HepG2 (cell line): ENCODE results near the gene HDGF. TPM values are rescaled to one million over a fixed set of nuclear protein-coding genes. Genes with fewer than 3 reads are reported as not detected.

Experiments
- ATAC-seq: fragments of 200-7000 bp; cut with Tn5 transposase; 3 replicates; pipeline ENCODE4 v1.9.1; 2020; ENCODE audit warnings: mild to moderate bottlenecking, moderate library complexity
- BruUV-seq: library from RNA; stranded (reverse); fragments of 400-500 nt; replicated peaks from 2 replicates; lab custom pipeline; 2021; lab: Mats Ljungman, UMichigan
- CTCF ChIA-PET: fragments of 300-600 bp; formaldehyde crosslinking; extraction: SDS; loops from one replicate; lab custom pipeline; 2021; ENCODE audit warnings: low total read pairs, inconsistent platforms, low intra/inter-chr PET ratio; lab: Yijun Ruan, JAX
- POLR2A ChIA-PET: fragments of 350-600 bp; sonication (Branson Sonifier 250); formaldehyde crosslinking; loops from one replicate; lab custom pipeline; 2020; ENCODE audit warnings: antibody characterized with exemption, inconsistent platforms; lab: Yijun Ruan, JAX
- DNase-seq: peaks from one replicate; pipeline ENCODE4 v3.0.0-alpha.2; 2015; ENCODE audit warnings: low spot score
- FAIRE-seq: peaks from 3 replicates; lab custom pipeline; 2011; peaks lifted over from hg19 to GRCh38; lab: Jason Lieb, UNC
- H2AFZ ChIP-seq: one replicate; pipeline ENCODE4 v1.6.1; 2011; ENCODE audit warnings: low read length, inconsistent platforms
- H3K27ac ChIP-seq: fragments of 300-600 bp; 3 replicates; pipeline ENCODE4 v1.8.0; 2011; ENCODE audit warnings: mixed run types, mild to moderate bottlenecking, mixed read lengths, low read length, inconsistent platforms; ENCODE audit not compliant: insufficient read depth; ENCODE audit errors: extremely low read length
- H3K27me3 ChIP-seq, 2 experiments: fragments of 200-600 bp in 1 of 2; 2 replicates in 1 of 2; 3 replicates in 1 of 2; pipeline versions ENCODE4 v1.6.0 to v1.8.0; 2011; ENCODE audit warnings: low read length in 2 of 2, mild to moderate bottlenecking in 2 of 2, moderate library complexity in 2 of 2, inconsistent platforms in 1 of 2; ENCODE audit not compliant: insufficient read depth in 2 of 2, control insufficient read depth in 1 of 2
- H3K36me3 ChIP-seq, 2 experiments: fragments of 200-600 bp in 1 of 2; replicated peaks in 1 of 2; 2 replicates in 1 of 2; 3 replicates in 1 of 2; pipeline versions ENCODE4 v1.5.1 to v1.8.0; 2011; ENCODE audit warnings: low read length in 2 of 2, inconsistent platforms in 1 of 2; ENCODE audit not compliant: insufficient read depth in 2 of 2, control insufficient read depth in 1 of 2
- H3K4me1 ChIP-seq: 2 replicates; pipeline ENCODE4 v1.5.1; 2012; ENCODE audit warnings: low read length, inconsistent platforms; ENCODE audit not compliant: insufficient read depth
- H3K4me2 ChIP-seq: 2 replicates; pipeline ENCODE4 v1.6.0; 2011; ENCODE audit warnings: low read depth, low read length, inconsistent platforms
- H3K4me3 ChIP-seq, 3 experiments: fragments of 200-600 bp in 1 of 3; sonication (generic), shearing (Covaris generic) in 1 of 3; replicated peaks in 1 of 3; 2 replicates each; pipeline ENCODE4 v1.5.1; 2011 to 2016; ENCODE audit warnings: low read length in 3 of 3, inconsistent platforms in 2 of 3, low read depth in 2 of 3, mild to moderate bottlenecking in 2 of 3, control low read depth in 1 of 3, mixed read lengths in 1 of 3; ENCODE audit not compliant: insufficient read depth in 1 of 3
- H3K79me2 ChIP-seq: one replicate; pipeline ENCODE4 v1.6.1; 2011; ENCODE audit warnings: low read length, inconsistent platforms; ENCODE audit not compliant: insufficient read depth
- H3K9ac ChIP-seq: 2 replicates; pipeline ENCODE4 v1.6.0; 2011; ENCODE audit warnings: mild to moderate bottlenecking, low read depth, low read length, inconsistent platforms; ENCODE audit not compliant: insufficient read depth
- H3K9me3 ChIP-seq: 2 replicates; pipeline ENCODE4 v1.5.1; 2012; ENCODE audit warnings: mild to moderate bottlenecking, low read length
- H4K20me1 ChIP-seq: 2 replicates; pipeline ENCODE4 v1.6.0; 2011; ENCODE audit warnings: inconsistent platforms, mild to moderate bottlenecking, low read length, moderate library complexity; ENCODE audit not compliant: insufficient read depth
- BRCA1 ChIP-seq: sonication (generic); formaldehyde crosslinking; IDR thresholded peaks from 2 replicates; pipeline ENCODE4 v1.4.0; 2020; ENCODE audit warnings: missing genetic modification reagents
- CREM ChIP-seq, 2 experiments: sonication (generic) in 1 of 2; formaldehyde crosslinking in 1 of 2; IDR thresholded peaks; 2 replicates each; pipeline versions ENCODE4 v1.4.0 to v1.6.1; 2016 to 2020; ENCODE audit warnings: antibody characterized with exemption in 1 of 2, mild to moderate bottlenecking in 1 of 2, missing genetic modification reagents in 1 of 2
- DNMT1 ChIP-seq: sonication (generic); formaldehyde crosslinking; IDR thresholded peaks from 2 replicates; pipeline ENCODE4 v1.5.1; 2020; ENCODE audit warnings: mild to moderate bottlenecking, missing genetic modification reagents
- GATAD2A ChIP-seq: IDR thresholded peaks from 2 replicates; pipeline ENCODE4 v1.6.1; 2016
- HDAC6 ChIP-seq: fragments of 200-600 bp; sonication (generic); IDR thresholded peaks from 2 replicates; pipeline ENCODE4 v1.7.0; 2017; ENCODE audit warnings: mild to moderate bottlenecking, antibody characterized with exemption, low read length, low read depth
- HNRNPLL ChIP-seq: fragments of 200-400 bp; formaldehyde crosslinking; IDR thresholded peaks from 2 replicates; pipeline ENCODE4 v1.6.1; 2017; ENCODE audit warnings: mild to moderate bottlenecking, low read depth, low read length; ENCODE audit not compliant: poor library complexity, severe bottlenecking
- IRF2 ChIP-seq: IDR thresholded peaks from 2 replicates; pipeline ENCODE4 v1.6.1; 2018; ENCODE audit warnings: missing genetic modification reagents, missing compliant biosample characterization
- RARG ChIP-seq: sonication (generic); formaldehyde crosslinking; IDR thresholded peaks from 2 replicates; pipeline ENCODE4 v1.4.0; 2020; ENCODE audit warnings: low read depth, mild to moderate bottlenecking, missing genetic modification reagents
- STAG1 ChIP-seq: sonication (generic); formaldehyde crosslinking; IDR thresholded peaks from 2 replicates; pipeline ENCODE4 v1.4.0; 2020; ENCODE audit warnings: missing genetic modification reagents
- TMF1 ChIP-seq: sonication (generic); formaldehyde crosslinking; IDR thresholded peaks from 2 replicates; pipeline ENCODE4 v1.8.1; 2022; ENCODE audit warnings: low read depth, missing genetic modification reagents
- ZKSCAN5 ChIP-seq: sonication (generic); formaldehyde crosslinking; IDR thresholded peaks from 2 replicates; pipeline ENCODE4 v1.5.1; 2020; ENCODE audit warnings: mild to moderate bottlenecking, missing genetic modification reagents
- ZNF274 ChIP-seq: sonication (generic); formaldehyde crosslinking; IDR thresholded peaks from 2 replicates; pipeline ENCODE4 v1.5.1; 2020; ENCODE audit warnings: mild to moderate bottlenecking, missing genetic modification reagents
- ZNF768 ChIP-seq: sonication (generic); formaldehyde crosslinking; IDR thresholded peaks from 2 replicates; pipeline ENCODE4 v1.4.0; 2020; ENCODE audit warnings: missing genetic modification reagents
- ZSCAN30 ChIP-seq: sonication (generic); formaldehyde crosslinking; IDR thresholded peaks from 2 replicates; pipeline ENCODE4 v1.5.0; 2020; ENCODE audit warnings: mild to moderate bottlenecking, missing genetic modification reagents
- WGBS: methylation state at CpG from one replicate; pipeline ENCODE4 v1.1.6; 2017; ENCODE audit warnings: low lambda C conversion rate; 5-methylcytosine and 5-hydroxymethylcytosine counted together
- in situ Hi-C: cut with HindIII; loops from 2 replicates; pipeline ENCODE4 v1.10.0; 2017; ENCODE audit warnings: low pct_unique_long_range_greater_than_20kb; ENCODE audit not compliant: extremely low pct_ligation_motif_present
- intact Hi-C: fragments of 100-400 bp; cut with micrococcal nuclease; formaldehyde crosslinking; loops from one replicate; pipeline ENCODE4 v1.10.0; 2022; ENCODE audit not compliant: unreplicated experiment
- polyA plus RNA-seq, 8 experiments: library from polyadenylated mRNA; depleted of rRNA in 3 of 8; stranded (reverse) in 7 of 8; unstranded in 1 of 8; fragments of >200 nt; fragmentation: Illumina TruSeq in 4 of 8; extraction: Trizol in 4 of 8; gene quantifications; 2 replicates each; pipeline versions ENCODE4 v1.2.1 to v1.2.3, GENCODE V29; 2011 to 2016; ENCODE audit warnings: low read depth in 4 of 8, missing spikeins in 1 of 8, mixed read lengths in 1 of 8; ENCODE audit not compliant: insufficient read depth in 1 of 8
- total RNA-seq, 5 experiments: library from RNA; depleted of rRNA; stranded (reverse); fragments of >200 nt; fragmentation: Illumina TruSeq; extraction: Trizol; gene quantifications; 2 replicates each; pipeline ENCODE4 v1.2.3, GENCODE V29; 2016; ENCODE audit warnings: low read depth in 1 of 5
- TF ChIP-seq, protein P1 (sequence below): IDR thresholded peaks from 2 replicates; pipeline ENCODE4 v1.6.1; 2016; ENCODE audit warnings: low read depth
- TF ChIP-seq, protein P2 (sequence below): sonication (generic); formaldehyde crosslinking; IDR thresholded peaks from 2 replicates; pipeline ENCODE4 v1.5.1; 2020; ENCODE audit warnings: mild to moderate bottlenecking, missing genetic modification reagents, moderate library complexity

Gene HDGF
- total and polyA plus RNA-seq, 2 of the 13 experiments (the other 11 are each of a cell fraction or from before 2014, with no cell fraction given): 156 to 196 TPM

DNA sequence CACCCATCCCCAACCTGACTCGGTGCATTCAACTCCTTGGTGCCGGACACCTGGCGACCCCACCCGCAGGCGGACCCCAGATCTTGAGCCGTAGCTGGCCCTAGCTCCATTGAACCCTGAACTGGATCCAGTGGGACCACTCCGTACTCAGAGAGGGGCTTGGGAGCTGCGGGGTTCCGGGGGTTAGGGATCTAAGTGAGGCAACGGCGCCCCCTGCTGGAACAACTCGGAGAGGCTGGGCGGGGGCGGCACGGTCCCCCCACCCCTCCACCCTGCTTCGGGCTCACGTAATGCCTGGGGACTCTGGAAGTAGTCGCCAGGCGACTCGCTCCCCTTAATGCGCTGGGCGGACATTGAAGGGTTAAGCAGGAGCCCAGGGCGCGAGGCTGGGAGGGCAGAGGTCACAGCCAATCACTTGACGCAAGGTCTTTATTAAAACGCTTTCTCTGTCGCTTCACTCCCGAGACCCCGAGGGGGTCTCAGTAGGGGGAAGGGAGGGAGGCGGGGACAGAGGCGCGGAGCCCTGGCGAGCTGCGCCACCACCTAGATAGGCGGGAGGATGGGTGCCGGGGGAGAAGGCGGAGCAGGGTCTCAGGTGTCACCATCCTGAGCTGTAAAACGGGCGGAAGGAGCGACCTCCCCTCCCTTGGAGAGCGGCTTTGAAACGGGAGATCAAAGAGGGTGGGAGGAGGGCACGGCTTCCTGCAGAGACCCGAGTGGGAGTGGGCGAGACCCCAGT, 45.4 kb downstream of the HDGF start (continued):
- TF ChIP-seq HDAC6: no peak
- TF ChIP-seq GATAD2A (CRISPR knock-in tag): peak; percentile 56; the same call in 1 of the 2 replicates
- TF ChIP-seq ZSCAN30: no peak
- TF ChIP-seq TMF1 (CRISPR knock-in tag): no peak
- TF ChIP-seq CREM (IDR thresholded peaks at IDR 0.05): no peak
- TF ChIP-seq CREM (CRISPR knock-in tag; IDR thresholded peaks at IDR 0.05): no peak
- peak; percentile 59 for TF ChIP-seq STAG1
- TF ChIP-seq, protein P1, sequence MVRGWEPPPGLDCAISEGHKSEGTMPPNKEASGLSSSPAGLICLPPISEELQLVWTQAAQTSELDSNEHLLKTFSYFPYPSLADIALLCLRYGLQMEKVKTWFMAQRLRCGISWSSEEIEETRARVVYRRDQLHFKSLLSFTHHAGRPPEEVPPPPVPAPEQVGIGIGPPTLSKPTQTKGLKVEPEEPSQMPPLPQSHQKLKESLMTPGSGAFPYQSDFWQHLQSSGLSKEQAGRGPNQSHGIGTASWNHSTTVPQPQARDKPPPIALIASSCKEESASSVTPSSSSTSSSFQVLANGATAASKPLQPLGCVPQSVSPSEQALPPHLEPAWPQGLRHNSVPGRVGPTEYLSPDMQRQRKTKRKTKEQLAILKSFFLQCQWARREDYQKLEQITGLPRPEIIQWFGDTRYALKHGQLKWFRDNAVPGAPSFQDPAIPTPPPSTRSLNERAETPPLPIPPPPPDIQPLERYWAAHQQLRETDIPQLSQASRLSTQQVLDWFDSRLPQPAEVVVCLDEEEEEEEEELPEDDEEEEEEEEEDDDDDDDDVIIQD: no peak
- TF ChIP-seq DNMT1 (CRISPR knock-in tag): no peak

DNA sequence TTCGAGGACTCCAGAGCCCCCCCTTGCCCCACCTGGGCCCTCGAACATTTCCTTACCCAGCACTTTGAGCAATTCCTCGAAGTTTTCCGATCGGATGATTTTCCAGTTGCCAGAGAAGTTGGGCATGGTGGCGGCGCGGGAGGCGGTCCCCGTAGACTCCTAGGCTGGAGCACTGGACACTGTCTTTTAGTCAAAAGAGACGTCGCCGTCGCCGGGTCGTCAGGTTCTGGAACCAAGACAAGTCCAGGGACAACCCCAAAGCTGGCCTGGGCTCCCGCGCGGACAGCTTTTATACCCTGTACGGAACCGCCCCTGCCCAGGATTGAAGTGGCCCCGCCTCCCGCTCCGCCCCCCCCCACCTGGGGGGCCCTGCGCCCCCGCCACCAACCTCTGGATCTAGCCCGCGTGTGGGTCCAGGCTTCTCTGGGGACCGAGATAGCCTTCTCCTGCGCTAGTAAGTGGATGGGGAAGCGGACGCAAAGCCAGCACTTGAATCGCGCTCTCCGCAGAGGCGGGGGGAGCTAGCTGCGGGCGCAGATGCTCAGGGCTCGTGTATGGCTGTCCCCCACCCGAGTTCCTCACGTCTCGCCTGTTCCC, 46.1 kb downstream of the HDGF start, which contains the start of gene CRABP2:
TSS of gene CRABP2 (minus strand) at position 263 of the 597 bp plus-strand sequence. CDS start at position 126, 137 bp downstream.
- 4% methylated on average over 16 of the region's 42 CpGs for WGBS
- intact Hi-C loops (no loop called here), in situ Hi-C loops (no loop called here)
- POLR2A ChIA-PET: interaction anchor here (1.2 to 3.2 kb wide), 5 partner anchors 16 to 44 kb away, joined by 3 to 20 read pairs (median 4); partner anchors contain the start of genes ISG20L2 and METTL25B
- no peak for FAIRE-seq
- H3K36me3 ChIP-seq: no peaks in the 10 kb centered on the region
- H3K4me3 ChIP-seq: peak within 1 kb of the TSS; percentile 41 to 66 (median 52)
- no peak within 1 kb of the TSS; the same call in 1 of the 2 replicates for H3K9ac ChIP-seq
- no peak for DNase-seq
- H4K20me1 ChIP-seq: no peaks in the 10 kb centered on the region
- no peak within 1 kb of the TSS for H2AFZ ChIP-seq
- H3K79me2 ChIP-seq: no peaks in the 10 kb centered on the region
- H3K4me2 ChIP-seq: peak within 1 kb of the TSS; percentile 91
- BruUV-seq: no TSS peak
- no peaks in the 10 kb centered on the region for H3K9me3 ChIP-seq
- peaks cover 11 to 81% of the 10 kb centered on the region in 2 experiments for H3K27me3 ChIP-seq
- no peak within 1 kb of the TSS for H3K27ac ChIP-seq
- CTCF ChIA-PET: interaction anchor here (2.0 to 3.0 kb wide), 2 partner anchors 16 to 20 kb away, joined by 6 to 30 read pairs; no protein-coding TSS in a partner anchor
- H3K4me1 ChIP-seq: peaks cover 25% of the 10 kb centered on the region
- peak; percentile 14 for ATAC-seq
- TF ChIP-seq HNRNPLL (peak; percentile 24), ZNF274 (CRISPR knock-in tag) (no peak), IRF2 (CRISPR knock-in tag) (no peak), ZKSCAN5 (no peak), BRCA1 (CRISPR knock-in tag) (no peak), ZNF768 (CRISPR knock-in tag) (no peak), RARG (CRISPR knock-in tag) (no peak)
- TF ChIP-seq, protein P2, sequence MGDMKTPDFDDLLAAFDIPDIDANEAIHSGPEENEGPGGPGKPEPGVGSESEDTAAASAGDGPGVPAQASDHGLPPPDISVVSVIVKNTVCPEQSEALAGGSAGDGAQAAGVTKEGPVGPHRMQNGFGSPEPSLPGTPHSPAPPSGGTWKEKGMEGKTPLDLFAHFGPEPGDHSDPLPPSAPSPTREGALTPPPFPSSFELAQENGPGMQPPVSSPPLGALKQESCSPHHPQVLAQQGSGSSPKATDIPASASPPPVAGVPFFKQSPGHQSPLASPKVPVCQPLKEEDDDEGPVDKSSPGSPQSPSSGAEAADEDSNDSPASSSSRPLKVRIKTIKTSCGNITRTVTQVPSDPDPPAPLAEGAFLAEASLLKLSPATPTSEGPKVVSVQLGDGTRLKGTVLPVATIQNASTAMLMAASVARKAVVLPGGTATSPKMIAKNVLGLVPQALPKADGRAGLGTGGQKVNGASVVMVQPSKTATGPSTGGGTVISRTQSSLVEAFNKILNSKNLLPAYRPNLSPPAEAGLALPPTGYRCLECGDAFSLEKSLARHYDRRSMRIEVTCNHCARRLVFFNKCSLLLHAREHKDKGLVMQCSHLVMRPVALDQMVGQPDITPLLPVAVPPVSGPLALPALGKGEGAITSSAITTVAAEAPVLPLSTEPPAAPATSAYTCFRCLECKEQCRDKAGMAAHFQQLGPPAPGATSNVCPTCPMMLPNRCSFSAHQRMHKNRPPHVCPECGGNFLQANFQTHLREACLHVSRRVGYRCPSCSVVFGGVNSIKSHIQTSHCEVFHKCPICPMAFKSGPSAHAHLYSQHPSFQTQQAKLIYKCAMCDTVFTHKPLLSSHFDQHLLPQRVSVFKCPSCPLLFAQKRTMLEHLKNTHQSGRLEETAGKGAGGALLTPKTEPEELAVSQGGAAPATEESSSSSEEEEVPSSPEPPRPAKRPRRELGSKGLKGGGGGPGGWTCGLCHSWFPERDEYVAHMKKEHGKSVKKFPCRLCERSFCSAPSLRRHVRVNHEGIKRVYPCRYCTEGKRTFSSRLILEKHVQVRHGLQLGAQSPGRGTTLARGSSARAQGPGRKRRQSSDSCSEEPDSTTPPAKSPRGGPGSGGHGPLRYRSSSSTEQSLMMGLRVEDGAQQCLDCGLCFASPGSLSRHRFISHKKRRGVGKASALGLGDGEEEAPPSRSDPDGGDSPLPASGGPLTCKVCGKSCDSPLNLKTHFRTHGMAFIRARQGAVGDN (CRISPR knock-in tag): 0 out of 2 replicates have a peak, but pooled peaks have one; percentile 10
